Stimulated activated naive CD8-positive, alpha-beta T cell treated with anti-CD3 and anti-CD28 coated beads, Interleukin-15, Interleukin-2, amounts not matched to agents 100 ng/mL and 50 ng/mL, for 24 hours (primary cell): Measurements from ENCODE around the gene GPT2.
"Not testable (repeated sequence)": the region's sequence is repeated elsewhere in the genome, so short reads cannot be mapped to it uniquely, and the experiment has no call there.

Source experiments
- H3K27ac Mint-ChIP-seq: one replicate; pipeline ENCODE4 v1.8.0; 2021; ENCODE audit warnings: mild to moderate bottlenecking, mixed read lengths
- H3K27me3 Mint-ChIP-seq: one replicate; pipeline ENCODE4 v1.8.0; 2021; ENCODE audit warnings: mixed read lengths
- H3K36me3 Mint-ChIP-seq: one replicate; pipeline ENCODE4 v1.8.0; 2021; ENCODE audit warnings: low read depth, mixed read lengths
- H3K4me1 Mint-ChIP-seq: one replicate; pipeline ENCODE4 v1.8.0; 2021; ENCODE audit warnings: low read depth, mixed read lengths
- H3K4me3 Mint-ChIP-seq: one replicate; pipeline ENCODE4 v1.8.0; 2021; ENCODE audit warnings: mild to moderate bottlenecking, mixed read lengths
- H3K9me3 Mint-ChIP-seq: one replicate; pipeline ENCODE4 v1.8.0; 2021; ENCODE audit warnings: mixed read lengths

Gene GPT2

GRCh38 chr16:46854846-46855245 is 29.3 kb upstream of the GPT2 start:
- Mint-ChIP-seq H3K27me3 (no peaks in the 10 kb centered on the region), H3K36me3 (no peaks in the 10 kb centered on the region), H3K4me3 (no peak overlapping the region), H3K9me3 (no peaks in the 10 kb centered on the region), H3K27ac (no peak overlapping the region), H3K4me1 (peaks cover 2% of the 10 kb centered on the region)

GRCh38 chr16:46855389-46855788 is 28.8 kb upstream of the GPT2 start:
- no peak overlapping the region for H3K4me3 Mint-ChIP-seq
- H3K36me3 Mint-ChIP-seq: no peaks in the 10 kb centered on the region
- H3K9me3 Mint-ChIP-seq: no peaks in the 10 kb centered on the region
- no peaks in the 10 kb centered on the region for H3K27me3 Mint-ChIP-seq
- H3K27ac Mint-ChIP-seq: no peak overlapping the region
- H3K4me1 Mint-ChIP-seq: peaks cover 7% of the 10 kb centered on the region

GRCh38 chr16:46857368-46857945 is 26.7 kb upstream of the GPT2 start:
- no peak overlapping the region for H3K4me3 Mint-ChIP-seq
- H3K9me3 Mint-ChIP-seq: peaks cover 4% of the 10 kb centered on the region
- no peak overlapping the region for H3K27ac Mint-ChIP-seq
- H3K4me1 Mint-ChIP-seq: peaks cover 11% of the 10 kb centered on the region
- no peaks in the 10 kb centered on the region for H3K27me3 Mint-ChIP-seq
- no peaks in the 10 kb centered on the region for H3K36me3 Mint-ChIP-seq

GRCh38 chr16:46858151-46858550 is 26.0 kb upstream of the GPT2 start:
- Mint-ChIP-seq H3K9me3 (peaks cover 4% of the 10 kb centered on the region), H3K27ac (no peak overlapping the region), H3K4me1 (peaks cover 18% of the 10 kb centered on the region), H3K36me3 (no peaks in the 10 kb centered on the region), H3K27me3 (no peaks in the 10 kb centered on the region), H3K4me3 (no peak overlapping the region)

GRCh38 chr16:46859719-46860152 is 24.4 kb upstream of the GPT2 start:
- no peaks in the 10 kb centered on the region for H3K36me3 Mint-ChIP-seq
- no peak overlapping the region for H3K27ac Mint-ChIP-seq
- peaks cover 29% of the 10 kb centered on the region for H3K4me1 Mint-ChIP-seq
- no peaks in the 10 kb centered on the region for H3K27me3 Mint-ChIP-seq
- H3K4me3 Mint-ChIP-seq: no peak overlapping the region
- H3K9me3 Mint-ChIP-seq: peaks cover 4% of the 10 kb centered on the region

- H3K27ac Mint-ChIP-seq: no peak overlapping the region
- H3K9me3 Mint-ChIP-seq: peaks cover 4% of the 10 kb centered on the region
- peaks cover 4% of the 10 kb centered on the region for H3K27me3 Mint-ChIP-seq
- peaks cover 29% of the 10 kb centered on the region for H3K4me1 Mint-ChIP-seq
- no peaks in the 10 kb centered on the region for H3K36me3 Mint-ChIP-seq
- no peak overlapping the region for H3K4me3 Mint-ChIP-seq
Measured at GRCh38 chr16:46862555-46863447, 21.4 kb upstream of the GPT2 start.

- Mint-ChIP-seq H3K36me3 (no peaks in the 10 kb centered on the region), H3K4me1 (peaks cover 18% of the 10 kb centered on the region), H3K9me3 (peaks cover 4% of the 10 kb centered on the region), H3K4me3 (no peak overlapping the region), H3K27me3 (peaks cover 4% of the 10 kb centered on the region), H3K27ac (no peak overlapping the region)
Measured at GRCh38 chr16:46866286-46866685, 17.9 kb upstream of the GPT2 start.

GRCh38 chr16:46867486-46867885 is 16.7 kb upstream of the GPT2 start:
- H3K4me1 Mint-ChIP-seq: peaks cover 17% of the 10 kb centered on the region
- H3K4me3 Mint-ChIP-seq, H3K9me3 Mint-ChIP-seq, H3K36me3 Mint-ChIP-seq, H3K27ac Mint-ChIP-seq, H3K27me3 Mint-ChIP-seq: not testable (repeated sequence)

GRCh38 chr16:46868891-46869290 is 15.3 kb upstream of the GPT2 start:
- H3K27ac Mint-ChIP-seq, H3K4me3 Mint-ChIP-seq, H3K27me3 Mint-ChIP-seq, H3K9me3 Mint-ChIP-seq, H3K36me3 Mint-ChIP-seq, H3K4me1 Mint-ChIP-seq: not testable (repeated sequence)

- peaks cover 4% of the 10 kb centered on the region for H3K27me3 Mint-ChIP-seq
- H3K4me1 Mint-ChIP-seq: no peaks in the 10 kb centered on the region
- H3K9me3 Mint-ChIP-seq: no peaks in the 10 kb centered on the region
- H3K4me3 Mint-ChIP-seq: no peak overlapping the region
- H3K27ac Mint-ChIP-seq: no peak overlapping the region
- no peaks in the 10 kb centered on the region for H3K36me3 Mint-ChIP-seq
Measured at GRCh38 chr16:46871597-46871996, 12.6 kb upstream of the GPT2 start.

- Mint-ChIP-seq H3K4me3 (no peak overlapping the region), H3K27ac (no peak overlapping the region), H3K9me3 (no peaks in the 10 kb centered on the region), H3K27me3 (no peaks in the 10 kb centered on the region), H3K4me1 (no peaks in the 10 kb centered on the region), H3K36me3 (no peaks in the 10 kb centered on the region)
Measured at GRCh38 chr16:46873201-46873600, 11.0 kb upstream of the GPT2 start.

GRCh38 chr16:46875243-46875642 is 8.9 kb upstream of the GPT2 start:
- Mint-ChIP-seq H3K36me3 (no peaks in the 10 kb centered on the region), H3K9me3 (no peaks in the 10 kb centered on the region), H3K27ac (no peak overlapping the region), H3K4me3 (no peak overlapping the region), H3K27me3 (peaks cover 1% of the 10 kb centered on the region), H3K4me1 (no peaks in the 10 kb centered on the region)

GRCh38 chr16:46882304-46882939 is 1.7 kb upstream of the GPT2 start:
- peaks cover 5% of the 10 kb centered on the region for H3K36me3 Mint-ChIP-seq
- no peak overlapping the region for H3K27ac Mint-ChIP-seq
- peaks cover 18% of the 10 kb centered on the region for H3K27me3 Mint-ChIP-seq
- peak overlapping the region; percentile 9 for H3K4me3 Mint-ChIP-seq
- H3K9me3 Mint-ChIP-seq: no peaks in the 10 kb centered on the region
- H3K4me1 Mint-ChIP-seq: peaks cover 23% of the 10 kb centered on the region

GRCh38 chr16:46882940-46883307 is 1.2 kb upstream of the GPT2 start:
- Mint-ChIP-seq H3K4me3 (peak overlapping the region; percentile 85), H3K27me3 (peaks cover 18% of the 10 kb centered on the region), H3K9me3 (no peaks in the 10 kb centered on the region), H3K27ac (peak overlapping the region; percentile 88), H3K4me1 (peaks cover 23% of the 10 kb centered on the region), H3K36me3 (peaks cover 5% of the 10 kb centered on the region)

GRCh38 chr16:46883353-46883689 is 841 bp upstream of the GPT2 start:
- Mint-ChIP-seq H3K36me3 (peaks cover 5% of the 10 kb centered on the region), H3K4me3 (peak overlapping the region; percentile 85), H3K27ac (peak overlapping the region; percentile 88), H3K4me1 (peaks cover 23% of the 10 kb centered on the region), H3K27me3 (peaks cover 18% of the 10 kb centered on the region), H3K9me3 (no peaks in the 10 kb centered on the region)
